NB4 (cell line): ENCODE results near the gene TSKU.

Experiments used
- MYC ChIP-seq: IDR thresholded peaks from 2 replicates; pipeline ENCODE4 v1.6.1; 2011; ENCODE audit warnings: low read depth, low read length
- POLR2A ChIP-seq: IDR thresholded peaks from 2 replicates; pipeline ENCODE4 v1.6.1; 2011; ENCODE audit warnings: mild to moderate bottlenecking; ENCODE audit not compliant: insufficient read length; ENCODE audit errors: extremely low read depth
- TF ChIP-seq, protein P1 (sequence below): IDR thresholded peaks from one replicate; pipeline ENCODE4 v1.5.1; 2012; ENCODE audit warnings: low read depth, low read length
- TF ChIP-seq, protein P2 (sequence below): IDR thresholded peaks from 2 replicates; pipeline ENCODE4 v1.6.1; 2011; ENCODE audit warnings: low read depth, low read length

- TF ChIP-seq, protein P1, sequence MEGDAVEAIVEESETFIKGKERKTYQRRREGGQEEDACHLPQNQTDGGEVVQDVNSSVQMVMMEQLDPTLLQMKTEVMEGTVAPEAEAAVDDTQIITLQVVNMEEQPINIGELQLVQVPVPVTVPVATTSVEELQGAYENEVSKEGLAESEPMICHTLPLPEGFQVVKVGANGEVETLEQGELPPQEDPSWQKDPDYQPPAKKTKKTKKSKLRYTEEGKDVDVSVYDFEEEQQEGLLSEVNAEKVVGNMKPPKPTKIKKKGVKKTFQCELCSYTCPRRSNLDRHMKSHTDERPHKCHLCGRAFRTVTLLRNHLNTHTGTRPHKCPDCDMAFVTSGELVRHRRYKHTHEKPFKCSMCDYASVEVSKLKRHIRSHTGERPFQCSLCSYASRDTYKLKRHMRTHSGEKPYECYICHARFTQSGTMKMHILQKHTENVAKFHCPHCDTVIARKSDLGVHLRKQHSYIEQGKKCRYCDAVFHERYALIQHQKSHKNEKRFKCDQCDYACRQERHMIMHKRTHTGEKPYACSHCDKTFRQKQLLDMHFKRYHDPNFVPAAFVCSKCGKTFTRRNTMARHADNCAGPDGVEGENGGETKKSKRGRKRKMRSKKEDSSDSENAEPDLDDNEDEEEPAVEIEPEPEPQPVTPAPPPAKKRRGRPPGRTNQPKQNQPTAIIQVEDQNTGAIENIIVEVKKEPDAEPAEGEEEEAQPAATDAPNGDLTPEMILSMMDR: no peak
- TF ChIP-seq, protein P2, sequence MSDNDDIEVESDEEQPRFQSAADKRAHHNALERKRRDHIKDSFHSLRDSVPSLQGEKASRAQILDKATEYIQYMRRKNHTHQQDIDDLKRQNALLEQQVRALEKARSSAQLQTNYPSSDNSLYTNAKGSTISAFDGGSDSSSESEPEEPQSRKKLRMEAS: no peak
- TF ChIP-seq POLR2A (no peak), MYC (no peak)
These were observed 24.1 kb upstream of the TSKU start for GRCh38 chr11:76759092-76759491.
